Activated CD4-positive, alpha-beta memory T cell treated with anti-CD3 and anti-CD28 coated beads for 36 hours (primary cell): ENCODE results near the gene LETM1. TPM values are rescaled to one million over a fixed set of nuclear protein-coding genes. Genes with fewer than 3 reads are reported as not detected.

Source experiments
- CTCF ChIA-PET: fragments of 350-600 bp; sonication (Branson Sonifier 250); formaldehyde crosslinking; loops from one replicate; lab custom pipeline; 2021; ENCODE audit warnings: antibody characterized with exemption, inconsistent platforms; lab: Charles Lee
- POLR2A ChIA-PET: fragments of 350-600 bp; sonication (Branson Sonifier 250); formaldehyde crosslinking; loops from one replicate; lab custom pipeline; 2021; ENCODE audit warnings: antibody characterized with exemption; lab: Charles Lee
- DNase-seq: peaks from one replicate; pipeline ENCODE4 v3.0.0-alpha.2; 2020
- H3K27ac Mint-ChIP-seq: one replicate; pipeline ENCODE4 v1.8.0; 2021; ENCODE audit warnings: mixed read lengths
- H3K27me3 Mint-ChIP-seq: one replicate; pipeline ENCODE4 v1.8.0; 2021; ENCODE audit warnings: mixed read lengths
- H3K36me3 Mint-ChIP-seq: one replicate; pipeline ENCODE4 v1.8.0; 2021; ENCODE audit warnings: mixed read lengths
- H3K4me1 Mint-ChIP-seq: one replicate; pipeline ENCODE4 v1.8.0; 2021; ENCODE audit warnings: low read depth, mixed read lengths
- H3K4me3 Mint-ChIP-seq: one replicate; pipeline ENCODE4 v1.8.0; 2021; ENCODE audit warnings: mild to moderate bottlenecking, mixed read lengths
- H3K9me3 Mint-ChIP-seq: one replicate; pipeline ENCODE4 v1.8.0; 2021; ENCODE audit warnings: mixed read lengths
- intact Hi-C: fragments of 100-400 bp; cut with micrococcal nuclease; formaldehyde crosslinking; loops from one replicate; pipeline ENCODE4 v1.15.1; 2023
- total RNA-seq, 2 experiments: library from RNA; stranded (reverse); gene quantifications; one replicate each; pipeline ENCODE4 v1.2.3, GENCODE V29; 2021

Gene LETM1
- total RNA-seq, 2 experiments from 2014 or later, result 41.1 to 42.6 TPM

DNA sequence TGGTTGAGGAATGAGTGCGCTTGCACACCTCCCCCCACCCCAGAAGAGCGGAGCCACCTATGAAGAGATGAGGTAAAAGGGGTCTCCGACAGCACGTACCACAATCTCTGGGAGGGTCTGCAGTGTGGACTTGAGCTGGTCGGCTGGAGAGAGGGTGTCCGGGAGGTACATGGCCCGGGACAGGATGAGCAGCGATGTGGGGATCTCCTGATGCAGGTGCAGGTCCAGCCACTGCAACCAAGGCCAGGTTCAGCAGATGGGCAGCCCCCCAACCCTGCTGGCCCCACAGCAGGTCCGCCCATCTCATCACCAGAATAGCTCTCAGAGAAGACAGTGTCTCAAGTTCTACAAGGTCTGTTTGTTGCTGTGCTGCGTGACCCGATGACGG lies 32.4 kb downstream of the LETM1 start:
- POLR2A ChIA-PET, result no interaction called here
- Mint-ChIP-seq H3K9me3 (no peaks in the 10 kb centered on the region), H3K36me3 (peaks cover 29% of the 10 kb centered on the region), H3K4me1 (no peaks in the 10 kb centered on the region), H3K4me3 (no peak overlapping the region), H3K27me3 (no peaks in the 10 kb centered on the region), H3K27ac (no peak overlapping the region)
- intact Hi-C loops, result no loop called here
- no peak for DNase-seq
- CTCF ChIA-PET, result interaction anchor here (0.6 kb wide), 1 partner anchor 72 kb away, joined by 3 read pairs; no protein-coding TSS in a partner anchor

- no peaks in the 10 kb centered on the region for H3K9me3 Mint-ChIP-seq
- ChIA-PET CTCF (no interaction called here), POLR2A (no interaction called here)
- DNase-seq, result no peak
- H3K27ac Mint-ChIP-seq, result no peak overlapping the region
- peaks cover 31% of the 10 kb centered on the region for H3K36me3 Mint-ChIP-seq
- no peaks in the 10 kb centered on the region for H3K27me3 Mint-ChIP-seq
- intact Hi-C loops, result no loop called here
- H3K4me1 Mint-ChIP-seq, result no peaks in the 10 kb centered on the region
- H3K4me3 Mint-ChIP-seq, result no peak overlapping the region
These were observed 33.1 kb downstream of the LETM1 start for GRCh38 chr4:1822568-1823544.

DNA sequence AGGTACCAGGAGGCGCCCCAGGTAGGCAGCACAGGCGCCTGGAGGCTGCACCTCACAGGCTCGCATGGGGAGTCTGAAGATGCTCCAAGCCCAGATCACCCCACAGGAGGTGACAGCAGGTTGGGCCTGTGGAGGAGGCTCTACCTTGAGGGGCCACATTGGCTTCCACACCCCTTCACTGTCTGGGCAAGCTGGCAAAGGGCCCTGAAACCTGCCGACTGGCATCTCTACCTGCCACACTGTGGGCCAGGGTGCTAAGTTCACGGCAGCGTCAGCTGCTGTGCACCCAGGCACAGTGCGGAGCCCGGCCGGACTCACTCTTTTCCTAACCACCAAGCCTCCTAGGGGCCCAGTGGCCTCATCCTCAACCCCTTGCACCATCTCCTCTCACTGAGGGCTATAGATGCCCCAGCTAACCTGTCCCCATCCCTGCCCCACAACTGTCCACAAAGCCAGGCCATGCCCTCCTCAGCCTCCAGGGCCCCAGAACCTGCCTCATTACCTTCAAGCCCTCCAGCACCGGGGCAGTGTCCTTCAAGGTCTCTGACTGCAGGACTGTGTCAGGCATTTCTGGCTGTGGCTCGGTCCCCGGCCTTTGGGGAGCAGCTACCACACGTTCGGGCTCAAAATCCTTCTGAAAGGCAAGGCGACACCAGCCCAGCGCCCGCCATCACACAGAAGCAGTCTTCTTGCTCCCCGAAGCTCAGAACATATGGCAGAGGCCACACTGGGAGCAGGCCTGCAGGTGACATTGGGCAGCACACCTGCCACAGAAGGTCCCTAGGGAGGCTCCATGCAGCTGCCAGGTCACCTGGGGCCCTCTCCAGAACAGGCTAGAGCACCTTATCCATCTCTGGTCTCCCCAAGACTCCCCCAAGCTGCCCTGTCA lies 34.0 kb downstream of the LETM1 start:
- H3K27me3 Mint-ChIP-seq, result no peaks in the 10 kb centered on the region
- H3K27ac Mint-ChIP-seq, result no peak overlapping the region
- POLR2A ChIA-PET, result no interaction called here
- DNase-seq, result no peak
- H3K4me1 Mint-ChIP-seq, result no peaks in the 10 kb centered on the region
- intact Hi-C loops, result no loop called here
- no peak overlapping the region for H3K4me3 Mint-ChIP-seq
- CTCF ChIA-PET, result no interaction called here
- H3K36me3 Mint-ChIP-seq, result peaks cover 36% of the 10 kb centered on the region
- H3K9me3 Mint-ChIP-seq, result no peaks in the 10 kb centered on the region

- intact Hi-C loops, result no loop called here
- no peaks in the 10 kb centered on the region for H3K4me1 Mint-ChIP-seq
- CTCF ChIA-PET, result interaction anchor here (1.8 to 2.6 kb wide), 2 partner anchors 9 to 79 kb away, joined by 3 to 8 read pairs; no protein-coding TSS in a partner anchor
- no peaks in the 10 kb centered on the region for H3K9me3 Mint-ChIP-seq
- POLR2A ChIA-PET, result no interaction called here
- DNase-seq, result no peak
- peaks cover 41% of the 10 kb centered on the region for H3K36me3 Mint-ChIP-seq
- no peaks in the 10 kb centered on the region for H3K27me3 Mint-ChIP-seq
- no peak overlapping the region for H3K4me3 Mint-ChIP-seq
- no peak overlapping the region for H3K27ac Mint-ChIP-seq
These were observed 36.1 kb downstream of the LETM1 start for GRCh38 chr4:1819816-1820215.

DNA sequence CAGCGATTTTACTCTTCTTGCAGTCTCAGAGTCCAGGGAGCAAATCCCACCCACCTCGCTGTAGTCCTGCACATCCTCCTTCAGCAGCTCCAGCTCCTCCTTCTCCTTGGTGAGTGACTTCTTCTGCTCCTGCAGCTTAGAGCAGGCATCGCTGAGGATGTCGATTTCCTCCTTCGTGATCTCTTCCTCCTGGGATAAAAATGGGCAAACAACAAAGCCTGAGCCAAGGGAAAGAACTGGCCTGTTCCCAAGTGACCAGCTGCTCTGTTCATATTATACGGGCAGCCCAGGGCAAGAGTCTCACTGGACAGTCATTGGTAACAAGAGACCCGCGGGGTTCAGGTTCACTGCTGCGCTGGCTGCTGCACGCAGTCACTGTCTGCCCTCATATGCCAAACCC lies 36.7 kb downstream of the LETM1 start:
- Mint-ChIP-seq H3K36me3 (peaks cover 42% of the 10 kb centered on the region), H3K4me3 (no peak overlapping the region), H3K27ac (no peak overlapping the region), H3K27me3 (no peaks in the 10 kb centered on the region), H3K9me3 (no peaks in the 10 kb centered on the region), H3K4me1 (no peaks in the 10 kb centered on the region)
- ChIA-PET CTCF (interaction anchor here (1.8 to 2.6 kb wide), 2 partner anchors 9 to 80 kb away, joined by 3 to 8 read pairs; no protein-coding TSS in a partner anchor), POLR2A (no interaction called here)
- no peak for DNase-seq
- intact Hi-C loops, result no loop called here

DNA sequence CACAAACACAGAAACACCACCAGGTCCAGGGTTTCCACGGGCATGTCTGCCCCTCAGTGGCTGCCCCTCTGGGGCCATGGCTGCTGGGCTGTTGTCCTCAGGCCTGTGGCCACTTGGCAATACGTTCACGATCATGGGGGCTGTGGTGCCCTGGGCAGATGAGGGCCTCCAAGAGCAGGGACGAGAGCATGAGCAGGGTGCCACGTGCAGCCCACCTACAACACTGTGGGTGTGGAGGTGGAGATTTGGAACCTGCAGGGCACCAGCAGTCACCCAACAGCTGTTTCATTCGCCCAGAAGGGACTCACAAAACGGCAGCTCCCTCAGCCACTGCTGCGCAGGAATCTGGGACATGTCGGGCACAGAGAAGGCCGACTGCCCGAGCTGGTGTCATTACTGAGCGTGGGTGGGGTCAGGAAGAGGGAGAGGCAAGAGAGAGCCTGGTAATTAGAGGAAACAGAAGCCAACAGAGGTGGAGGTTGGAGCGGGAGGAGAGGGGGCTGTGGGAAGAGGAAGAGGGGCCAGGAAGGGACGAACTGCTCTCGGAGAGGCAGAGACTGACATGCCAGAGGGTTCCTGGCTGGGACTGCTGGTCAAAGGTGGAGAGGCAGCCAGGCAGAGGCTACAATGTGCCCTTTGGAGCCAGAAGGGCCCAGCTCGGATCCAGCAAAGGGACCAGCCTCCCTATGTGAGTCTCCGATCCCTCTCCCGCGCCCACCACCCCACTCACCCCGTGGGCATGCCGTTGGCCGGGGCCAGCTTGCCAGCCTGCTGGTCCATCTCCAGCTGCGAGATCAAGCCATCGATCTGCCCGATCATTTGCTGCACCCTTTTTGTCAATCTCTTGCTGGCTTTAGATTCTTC lies 39.7 kb downstream of the LETM1 start:
- no peak for DNase-seq
- Mint-ChIP-seq H3K4me3 (no peak overlapping the region), H3K9me3 (no peaks in the 10 kb centered on the region), H3K36me3 (peaks cover 29% of the 10 kb centered on the region), H3K27ac (no peak overlapping the region), H3K27me3 (no peaks in the 10 kb centered on the region), H3K4me1 (no peaks in the 10 kb centered on the region)
- ChIA-PET CTCF (no interaction called here), POLR2A (no interaction called here)
- intact Hi-C loops, result no loop called here

DNA sequence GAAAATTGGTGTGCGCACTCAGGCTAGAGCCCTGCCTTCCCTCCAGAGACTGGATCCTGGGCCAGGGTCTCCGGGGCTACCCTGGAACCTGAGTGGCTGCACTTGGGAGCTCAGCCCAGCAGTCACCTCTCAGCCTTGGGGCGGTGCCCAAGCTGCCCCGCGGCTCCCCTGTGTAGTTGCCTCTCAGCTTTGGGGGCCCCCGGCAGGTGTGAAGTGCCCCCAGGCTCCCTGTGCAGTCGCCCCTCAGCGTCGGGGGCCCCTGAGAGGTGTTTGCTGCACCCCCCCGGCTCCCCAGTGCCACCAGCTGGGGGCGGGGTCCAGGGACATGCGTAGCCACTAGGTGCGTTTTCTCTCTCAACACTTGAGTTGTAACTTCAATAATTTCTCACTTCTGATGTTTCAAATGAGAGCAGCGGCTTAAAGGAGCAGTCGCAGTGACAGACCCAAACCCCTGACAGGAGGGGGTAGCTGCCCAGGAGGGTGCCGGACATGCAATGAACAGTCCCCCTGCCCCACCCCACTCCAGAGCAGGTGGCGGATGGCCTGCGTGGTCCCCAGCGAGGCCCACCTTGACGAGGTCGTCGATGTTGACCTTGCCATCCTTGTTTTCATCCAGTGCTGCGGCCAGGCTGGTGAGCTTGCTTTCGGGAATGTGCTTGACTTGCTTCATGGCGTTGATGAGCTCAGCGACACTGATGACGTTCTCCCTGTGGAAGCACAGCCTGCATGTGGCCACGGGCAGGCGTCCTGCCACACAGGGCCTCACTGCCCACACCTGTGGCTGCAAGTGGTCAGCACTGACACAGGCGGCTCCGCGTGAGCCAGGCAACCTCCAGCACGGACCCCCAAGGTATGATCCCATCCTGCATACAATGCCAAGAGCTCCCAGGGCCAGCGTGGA lies 40.6 kb downstream of the LETM1 start:
- POLR2A ChIA-PET, result interaction anchor here (0.6 kb wide), 1 partner anchor 34 kb away, joined by 3 read pairs; no protein-coding TSS in a partner anchor
- CTCF ChIA-PET, result interaction anchor here (1.5 kb wide), 1 partner anchor 67 kb away, joined by 6 read pairs; no protein-coding TSS in a partner anchor
- H3K36me3 Mint-ChIP-seq, result peaks cover 29% of the 10 kb centered on the region

GRCh38 chr4:1814453-1814852 lies 41.5 kb downstream of the LETM1 start:
- Mint-ChIP-seq H3K4me3 (no peak overlapping the region), H3K27me3 (no peaks in the 10 kb centered on the region), H3K4me1 (no peaks in the 10 kb centered on the region), H3K27ac (no peak overlapping the region), H3K9me3 (no peaks in the 10 kb centered on the region), H3K36me3 (peaks cover 25% of the 10 kb centered on the region)
- ChIA-PET POLR2A (interaction anchor here (0.6 kb wide), 1 partner anchor 33 kb away, joined by 3 read pairs; no protein-coding TSS in a partner anchor), CTCF (interaction anchor here (1.0 to 2.3 kb wide), 4 partner anchors 66 to 99 kb away, joined by 3 to 8 read pairs (median 4); no protein-coding TSS in a partner anchor)
- intact Hi-C loops, result no loop called here
- no peak for DNase-seq

More for the DNA sequence above, 40.6 kb downstream of the LETM1 start:
- H3K4me3 Mint-ChIP-seq, result no peak overlapping the region
- intact Hi-C loops, result no loop called here
- no peaks in the 10 kb centered on the region for H3K4me1 Mint-ChIP-seq
- H3K27ac Mint-ChIP-seq, result no peak overlapping the region
- no peaks in the 10 kb centered on the region for H3K9me3 Mint-ChIP-seq
- DNase-seq, result no peak
- H3K27me3 Mint-ChIP-seq, result no peaks in the 10 kb centered on the region

DNA sequence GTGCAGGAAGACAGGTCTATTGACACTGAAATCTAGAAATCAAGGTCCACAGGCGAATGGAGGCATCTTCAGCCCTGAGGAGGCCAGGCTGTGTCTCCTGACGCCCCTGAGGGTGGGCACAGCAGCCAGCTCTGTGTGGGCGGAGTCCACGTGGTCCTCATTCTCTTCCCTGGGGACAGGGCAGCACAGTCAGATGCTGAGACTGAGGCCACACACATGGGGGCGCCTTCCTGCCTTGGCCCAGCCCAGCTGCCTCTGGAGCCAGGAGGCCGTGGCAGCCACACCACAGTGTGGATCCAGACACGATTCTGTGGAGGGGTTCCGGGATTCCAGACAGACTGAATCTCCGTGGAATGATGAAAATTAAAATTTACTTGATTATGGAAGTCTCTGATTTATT lies 42.0 kb downstream of the LETM1 start:
- CTCF ChIA-PET, result interaction anchor here (1.0 to 2.3 kb wide), 3 partner anchors 69 to 100 kb away, joined by 3 to 8 read pairs (median 3); no protein-coding TSS in a partner anchor
- intact Hi-C loops, result no loop called here
- H3K4me3 Mint-ChIP-seq, result no peak overlapping the region

GRCh38 chr4:1813231-1813630 lies 42.7 kb downstream of the LETM1 start:
- Mint-ChIP-seq H3K9me3 (no peaks in the 10 kb centered on the region), H3K4me3 (no peak overlapping the region), H3K36me3 (peaks cover 20% of the 10 kb centered on the region), H3K27ac (no peak overlapping the region), H3K27me3 (no peaks in the 10 kb centered on the region), H3K4me1 (no peaks in the 10 kb centered on the region)
- DNase-seq, result no peak
- intact Hi-C loops, result no loop called here
- ChIA-PET CTCF (interaction anchor here (1.0 to 2.3 kb wide), 5 partner anchors 65 to 120 kb away, joined by 3 to 10 read pairs (median 4); no protein-coding TSS in a partner anchor), POLR2A (no interaction called here)

More for the DNA sequence above, 42.0 kb downstream of the LETM1 start:
- DNase-seq, result no peak
- Mint-ChIP-seq H3K27ac (no peak overlapping the region), H3K27me3 (no peaks in the 10 kb centered on the region), H3K9me3 (no peaks in the 10 kb centered on the region), H3K4me1 (no peaks in the 10 kb centered on the region), H3K36me3 (peaks cover 20% of the 10 kb centered on the region)
- POLR2A ChIA-PET, result no interaction called here
